ENCODE measurements around the gene SH3PXD2A.

GRCh38 chr10:103750836-103751235, 104.5 kb downstream of the SH3PXD2A start:
- TF ChIP-seq POLR2AphosphoS5 (IDR thresholded peaks at IDR 0.05; ENCODE audit: low read length) (no peak), CTCF (IDR thresholded peaks at IDR 0.05 in 2 of 3, conservative IDR thresholded peaks at IDR 0.05 in 1 of 3; ENCODE audit: control insufficient read depth in 2 of 3, extremely low read depth in 1 of 3, insufficient read depth in 1 of 3, low read depth in 3 of 3, low read length in 3 of 3) (no peak), PBX3 (IDR thresholded peaks at IDR 0.05; ENCODE audit: insufficient replicate concordance, low read depth, low read length) (no peak), EZH2 (IDR thresholded peaks at IDR 0.05; ENCODE audit: borderline replicate concordance, control insufficient read depth, low read depth, low read length) (no peak), NR2C2 (IDR thresholded peaks at IDR 0.05; ENCODE audit: borderline replicate concordance, control insufficient read depth, insufficient read length, low read depth) (no peak), FOXM1 (IDR thresholded peaks at IDR 0.05; ENCODE audit: low read depth, low read length) (no peak), MLLT1 (IDR thresholded peaks at IDR 0.05) (no peak), POLR2A (IDR thresholded peaks at IDR 0.05; ENCODE audit: low read depth, low read length) (no peak), HCFC1 (IDR thresholded peaks at IDR 0.05; ENCODE audit: low read length) (no peak), CEBPB (IDR thresholded peaks at IDR 0.05; ENCODE audit: borderline replicate concordance in 1 of 2, low read depth in 2 of 2, low read length in 2 of 2) (no peak)

Measured in GM12878 (cell line).